Nephron progenitor cell (in vitro differentiated cells): ENCODE data around the gene MGAT4D.
A peak's percentile ranks its signal among the peaks of the same experiment; 100 is the strongest.

Experiments
- DNase-seq: peaks from one replicate; pipeline ENCODE4 v3.0.0; 2021
- H3K27ac Mint-ChIP-seq: 2 replicates; pipeline ENCODE4 v1.8.0; 2021; ENCODE audit warnings: mild to moderate bottlenecking, moderate library complexity, mixed read lengths
- H3K27me3 Mint-ChIP-seq: 2 replicates; pipeline ENCODE4 v1.8.0; 2021; ENCODE audit warnings: mild to moderate bottlenecking, low read depth, mixed read lengths; ENCODE audit not compliant: poor library complexity
- H3K36me3 Mint-ChIP-seq: 2 replicates; pipeline ENCODE4 v1.8.0; 2021; ENCODE audit warnings: low read depth, mixed read lengths
- H3K4me1 Mint-ChIP-seq: 2 replicates; pipeline ENCODE4 v1.8.0; 2021; ENCODE audit warnings: mixed read lengths
- H3K4me3 Mint-ChIP-seq: 2 replicates; pipeline ENCODE4 v1.8.0; 2021; ENCODE audit warnings: mild to moderate bottlenecking, moderate library complexity, mixed read lengths
- H3K9me3 Mint-ChIP-seq: 2 replicates; pipeline ENCODE4 v1.8.0; 2021; ENCODE audit warnings: mild to moderate bottlenecking, moderate library complexity, mixed read lengths
- CTCF ChIP-seq: fragments of 200-600 bp; sonication (generic); IDR thresholded peaks from 2 replicates; pipeline ENCODE4 v1.5.0; 2021; ENCODE audit warnings: antibody characterized with exemption

Gene MGAT4D

GRCh38 chr4:140497747-140498636, at the start of gene MGAT4D:
Gene MGAT4D, minus strand, starts transcription at chr4:140498293. Its CDS starts 71 bp downstream, at chr4:140498222.
- H3K4me3 Mint-ChIP-seq, result peak within 1 kb of the TSS; percentile 84
- H3K27ac Mint-ChIP-seq, result no peak within 1 kb of the TSS
- peaks cover 86% of the 10 kb centered on the region for H3K27me3 Mint-ChIP-seq
- TF ChIP-seq CTCF, result no peak
- no peaks in the 10 kb centered on the region for H3K9me3 Mint-ChIP-seq
- peaks cover 4% of the 10 kb centered on the region for H3K4me1 Mint-ChIP-seq
- DNase-seq, result peak; percentile 73
- H3K36me3 Mint-ChIP-seq, result no peaks in the 10 kb centered on the region

GRCh38 chr4:140533951-140534480, 35.9 kb upstream of the MGAT4D start:
- Mint-ChIP-seq H3K4me1 (no peaks in the 10 kb centered on the region), H3K4me3 (no peak overlapping the region), H3K36me3 (peaks cover 37% of the 10 kb centered on the region), H3K27me3 (no peaks in the 10 kb centered on the region), H3K9me3 (no peaks in the 10 kb centered on the region), H3K27ac (peak overlapping the region; percentile 18)
- no peak for TF ChIP-seq CTCF
- no peak for DNase-seq

- no peak overlapping the region for H3K27ac Mint-ChIP-seq
- no peak for DNase-seq
- no peak for TF ChIP-seq CTCF
- H3K36me3 Mint-ChIP-seq, result peaks cover 44% of the 10 kb centered on the region
- H3K4me3 Mint-ChIP-seq, result no peak overlapping the region
- no peaks in the 10 kb centered on the region for H3K27me3 Mint-ChIP-seq
- peaks cover 24% of the 10 kb centered on the region for H3K4me1 Mint-ChIP-seq
- peaks cover 10% of the 10 kb centered on the region for H3K9me3 Mint-ChIP-seq
These were observed 31.3 kb upstream of the MGAT4D start for GRCh38 chr4:140529434-140529833.

GRCh38 chr4:140523857-140524742, 26.0 kb upstream of the MGAT4D start, which contains the start of gene ELMOD2:
Gene ELMOD2, plus strand, starts transcription at chr4:140524168. Its CDS starts 1,261 bp downstream, at chr4:140525429.
- H3K36me3 Mint-ChIP-seq, result peaks cover 23% of the 10 kb centered on the region
- TF ChIP-seq CTCF, result peak; percentile 93

GRCh38 chr4:140523370-140523856, 25.3 kb upstream of the MGAT4D start:
- Mint-ChIP-seq H3K4me1 (peaks cover 32% of the 10 kb centered on the region), H3K4me3 (peak overlapping the region; percentile 91), H3K27ac (no peak overlapping the region), H3K36me3 (peaks cover 23% of the 10 kb centered on the region), H3K9me3 (peaks cover 21% of the 10 kb centered on the region), H3K27me3 (peaks cover 19% of the 10 kb centered on the region)
- DNase-seq, result no peak
- TF ChIP-seq CTCF, result no peak

More at GRCh38 chr4:140523857-140524742, 26.0 kb upstream of the MGAT4D start, which contains the start of gene ELMOD2:
- Mint-ChIP-seq H3K27ac (peak within 1 kb of the TSS; percentile 92), H3K9me3 (peaks cover 21% of the 10 kb centered on the region), H3K27me3 (peaks cover 19% of the 10 kb centered on the region), H3K4me1 (peaks cover 32% of the 10 kb centered on the region), H3K4me3 (peak within 1 kb of the TSS; percentile 91)
- peak; percentile 97 for DNase-seq
